Measurements from ENCODE around the gene PDE11A.
"Not testable (repeated sequence)": the region's sequence is repeated elsewhere in the genome, so short reads cannot be mapped to it uniquely, and the experiment has no call there.

The PDE11A gene

GRCh38 chr2:178074123-178075005 lies 1.8 kb upstream of the PDE11A start:
- no peak for DNase-seq

- DNase-seq, result no peak
These were observed 586 bp downstream of the PDE11A start for GRCh38 chr2:178072000-178072382.

DNA sequence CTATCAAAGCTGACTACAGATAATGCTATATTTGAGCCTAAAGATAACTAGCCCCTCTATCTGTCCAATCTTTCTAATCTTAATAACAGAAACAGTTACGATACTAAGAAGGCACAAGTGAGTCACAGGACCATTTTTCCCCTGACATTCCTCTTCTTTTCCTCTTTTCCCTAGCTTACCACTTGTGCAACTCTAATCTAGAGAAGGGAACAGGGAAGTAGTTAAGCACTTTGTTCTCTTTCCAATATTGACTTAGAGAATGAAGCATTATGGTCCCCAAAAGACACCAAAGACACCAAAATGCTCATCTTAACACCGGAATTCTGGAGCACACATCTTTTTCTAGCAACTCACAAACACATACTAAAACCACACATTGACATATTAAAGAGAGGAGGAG lies 1.8 kb downstream of the PDE11A start:
- DNase-seq, result no peak

- DNase-seq, result no peak
These were observed 3.0 kb downstream of the PDE11A start for GRCh38 chr2:178069551-178069950.

- DNase-seq, result no peak
These were observed 3.6 kb downstream of the PDE11A start for GRCh38 chr2:178068823-178069454.

GRCh38 chr2:178066890-178067669 lies 5.5 kb downstream of the PDE11A start:
- no peak for DNase-seq

GRCh38 chr2:178066324-178066723 lies 6.3 kb downstream of the PDE11A start:
- no peak for DNase-seq

DNA sequence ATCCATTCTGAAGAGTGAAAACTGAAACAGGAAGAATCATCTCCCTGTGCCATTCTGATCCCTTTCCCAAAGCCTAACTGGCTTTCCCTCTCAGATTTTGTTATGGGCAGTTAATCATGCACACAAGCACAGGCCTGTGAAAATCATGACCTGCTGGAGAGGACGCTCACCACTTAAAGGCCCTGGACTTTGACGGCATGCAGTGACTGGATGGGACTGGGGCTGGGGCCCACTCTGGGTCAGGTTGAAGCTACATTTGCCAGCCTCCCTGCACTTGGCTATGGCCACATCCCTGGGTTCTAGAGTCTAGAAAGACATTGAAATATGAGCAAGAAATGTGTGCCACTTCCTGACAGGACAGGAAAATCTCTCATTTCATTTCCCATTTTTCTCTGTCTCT lies 12.9 kb downstream of the PDE11A start:
- DNase-seq, result no peak

DNA sequence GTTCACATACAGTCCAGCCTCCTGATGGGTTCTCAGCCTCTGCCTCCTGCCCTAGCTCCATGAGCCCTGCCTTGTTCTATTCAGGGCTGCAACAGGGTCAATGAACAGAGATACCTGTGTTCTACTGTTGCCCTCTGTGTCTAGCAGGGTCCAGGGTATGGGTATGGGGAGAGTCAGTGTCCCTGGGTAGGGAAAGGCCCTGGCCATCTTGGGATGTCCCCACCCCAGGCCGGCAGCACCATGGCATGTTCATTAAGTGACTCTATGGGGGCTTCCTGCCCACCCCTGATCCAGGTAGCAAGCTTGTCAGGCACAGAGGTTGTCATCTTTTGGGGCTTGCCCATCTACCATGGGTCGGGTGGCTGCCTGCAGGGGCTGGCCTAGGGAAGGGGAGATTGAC lies 13.5 kb downstream of the PDE11A start:
- DNase-seq, result no peak

DNA sequence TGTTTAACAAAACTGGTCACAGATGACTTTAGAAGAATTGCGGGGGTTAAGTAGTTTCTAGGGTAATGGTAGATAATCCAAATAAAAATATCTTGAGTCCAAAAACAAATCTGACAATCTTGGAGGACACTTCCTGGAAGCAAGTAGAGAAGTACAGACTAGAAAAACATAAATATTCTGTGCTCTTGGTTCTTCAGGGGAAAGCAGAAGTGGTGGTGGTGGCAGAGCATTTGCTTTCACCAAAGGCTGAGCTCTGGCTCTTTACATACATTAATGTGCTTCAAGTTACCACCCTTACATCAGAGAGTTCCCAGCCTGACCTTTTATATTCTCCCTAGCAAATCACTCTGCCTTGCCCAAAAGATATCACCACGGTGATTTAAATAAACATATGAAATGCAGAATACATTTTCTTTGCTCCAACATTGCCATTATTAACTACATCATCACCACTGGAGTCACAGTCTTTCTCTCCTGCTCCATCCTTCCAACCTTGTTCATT lies 15.3 kb downstream of the PDE11A start:
- DNase-seq, result no peak

GRCh38 chr2:178056345-178056744 lies 16.2 kb downstream of the PDE11A start:
- no peak for DNase-seq

DNA sequence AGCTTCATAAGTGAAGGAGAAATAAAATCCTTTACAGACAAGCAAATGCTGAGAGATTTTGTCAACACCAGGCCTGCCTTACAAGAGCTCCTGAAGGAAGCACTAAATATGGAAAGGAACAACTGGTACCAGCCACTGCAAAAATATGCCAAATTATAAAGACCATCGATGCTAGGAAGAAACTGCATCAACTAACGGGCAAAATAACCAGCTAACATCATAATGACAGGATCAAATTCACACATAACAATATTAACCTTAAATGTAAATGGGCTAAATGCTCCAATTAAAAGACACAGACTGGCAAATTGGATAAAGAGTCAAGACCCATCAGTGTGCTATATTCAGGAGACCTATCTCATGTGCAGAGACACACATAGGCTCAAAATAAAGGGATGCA lies 21.3 kb downstream of the PDE11A start:
- DNase-seq, result not testable (repeated sequence)

DNA sequence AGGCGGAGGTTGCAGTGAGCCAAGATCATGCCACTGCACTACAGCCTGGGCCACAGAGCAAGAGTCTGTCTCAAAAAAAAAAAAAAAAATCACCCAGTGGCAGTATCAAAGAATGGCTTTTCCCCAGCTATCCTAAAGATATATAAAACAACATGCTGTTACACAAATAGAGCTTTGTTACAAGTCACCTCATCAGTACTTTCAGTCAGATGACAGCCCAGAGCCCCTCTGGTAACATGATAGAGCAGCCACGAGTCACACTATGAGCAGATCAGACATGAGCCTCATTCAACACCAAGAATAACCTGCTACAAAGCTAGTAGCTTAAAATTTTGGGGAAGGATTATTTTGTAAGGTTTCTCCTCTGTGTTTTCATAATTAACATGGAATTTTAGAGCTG lies 25.2 kb downstream of the PDE11A start:
- no peak for DNase-seq

- no peak for DNase-seq
These were observed 27.7 kb downstream of the PDE11A start for GRCh38 chr2:178044836-178045235.

DNA sequence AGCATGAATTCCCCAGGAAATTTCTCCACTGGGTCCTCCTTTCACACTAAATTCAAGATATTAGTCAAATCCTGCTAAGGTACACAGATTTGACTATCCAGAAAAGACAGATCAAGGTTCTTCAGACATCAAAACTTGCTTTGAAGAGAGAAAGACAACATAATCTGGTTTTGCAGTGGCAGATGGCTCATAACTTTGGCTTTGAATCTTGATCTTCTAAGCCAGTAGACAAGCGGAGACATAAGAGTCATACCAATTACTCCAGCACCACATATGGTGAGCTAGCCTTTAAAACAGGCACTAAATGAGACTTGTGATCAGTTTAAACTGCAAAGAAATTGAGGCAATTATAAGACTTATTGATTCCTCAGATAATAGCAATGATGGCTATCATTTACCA lies 29.3 kb downstream of the PDE11A start:
- no peak for DNase-seq

DNA sequence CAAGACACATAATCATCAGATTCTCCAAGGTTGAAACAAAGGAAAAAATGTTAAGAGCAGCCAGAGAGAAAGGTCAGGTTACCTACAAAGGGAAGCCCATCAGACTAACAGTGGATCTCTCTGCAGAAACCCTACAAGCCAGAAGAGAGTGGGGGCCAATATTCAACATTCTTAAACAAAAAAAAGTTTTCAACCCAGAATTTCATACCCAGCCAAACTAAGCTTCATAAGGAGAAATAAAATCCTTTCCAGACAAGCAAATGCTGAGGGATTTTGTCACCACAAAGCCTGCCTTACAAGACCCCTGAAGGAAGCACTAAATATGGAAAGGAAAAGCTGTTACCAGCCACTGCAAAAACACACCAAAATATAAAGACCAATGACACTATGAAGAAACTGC lies 39.0 kb downstream of the PDE11A start:
- DNase-seq, result not testable (repeated sequence)

DNA sequence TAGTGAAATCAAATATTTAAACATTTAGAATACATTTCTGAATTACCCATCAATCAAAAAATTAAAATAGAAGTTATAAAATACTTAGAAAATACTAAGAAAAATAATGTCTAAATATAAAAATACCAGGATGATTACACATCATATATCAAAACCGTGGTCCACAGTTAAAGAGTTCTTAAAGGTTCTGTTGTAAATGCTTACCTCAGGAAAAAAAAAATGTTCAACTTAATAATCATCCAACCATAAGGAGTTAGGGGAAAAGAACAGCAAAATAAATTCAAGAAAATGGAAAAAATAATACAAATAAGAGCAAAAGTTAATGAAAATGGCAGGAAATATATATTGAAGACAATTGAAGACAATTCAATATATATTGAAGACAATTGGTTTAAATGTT lies 43.2 kb downstream of the PDE11A start:
- no peak for DNase-seq

DNA sequence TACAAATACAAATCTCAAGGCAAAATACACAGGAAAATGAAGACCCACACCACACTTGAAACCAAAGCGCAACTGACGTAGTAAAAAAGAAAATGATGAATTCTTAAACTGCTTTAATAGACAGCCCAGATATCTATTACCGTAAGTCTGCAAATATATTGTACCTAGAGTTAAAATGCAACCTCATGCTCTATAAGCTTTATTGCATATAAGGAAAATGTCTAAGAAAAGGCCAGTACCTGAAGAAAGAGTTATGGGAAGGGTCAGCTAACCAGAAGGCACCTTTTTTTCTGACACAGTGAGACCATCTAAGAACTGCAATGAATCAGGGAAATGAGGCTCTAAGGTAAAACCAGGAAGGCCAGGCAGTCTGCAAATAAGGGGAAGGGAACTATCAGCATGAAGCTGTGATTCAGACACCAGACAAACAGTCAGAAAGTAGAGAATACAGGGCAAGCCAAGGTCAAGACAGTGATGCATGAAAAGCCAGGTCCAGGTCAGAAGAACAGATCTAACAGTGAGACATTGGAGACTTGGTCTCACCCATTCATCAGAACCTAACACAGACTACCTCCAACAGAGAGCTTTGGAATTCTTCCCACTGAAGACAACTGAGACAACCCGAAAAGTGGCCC lies 46.9 kb downstream of the PDE11A start:
- DNase-seq, result no peak

GRCh38 chr2:178018141-178018540 lies 54.4 kb downstream of the PDE11A start:
- DNase-seq, result no peak

DNA sequence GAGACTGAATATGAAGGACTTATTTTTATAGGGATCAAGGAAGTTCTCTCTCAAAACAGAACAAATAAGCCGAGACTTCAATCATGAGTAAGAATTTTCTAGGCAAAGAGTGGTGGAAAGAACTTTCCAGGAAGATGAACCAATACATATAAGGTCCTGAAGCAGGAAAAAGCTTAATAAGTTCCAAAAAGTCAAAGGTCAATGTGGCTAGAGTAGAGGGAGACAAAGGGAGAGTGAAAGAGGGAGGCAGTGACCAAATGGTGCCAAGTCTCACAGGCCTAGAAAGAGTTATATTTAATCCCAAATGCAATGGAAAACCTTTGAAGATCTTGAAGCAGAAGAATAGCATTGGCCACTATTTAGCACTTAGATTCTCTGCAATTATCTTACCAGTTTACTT lies 56.0 kb downstream of the PDE11A start:
- no peak for DNase-seq

DNA sequence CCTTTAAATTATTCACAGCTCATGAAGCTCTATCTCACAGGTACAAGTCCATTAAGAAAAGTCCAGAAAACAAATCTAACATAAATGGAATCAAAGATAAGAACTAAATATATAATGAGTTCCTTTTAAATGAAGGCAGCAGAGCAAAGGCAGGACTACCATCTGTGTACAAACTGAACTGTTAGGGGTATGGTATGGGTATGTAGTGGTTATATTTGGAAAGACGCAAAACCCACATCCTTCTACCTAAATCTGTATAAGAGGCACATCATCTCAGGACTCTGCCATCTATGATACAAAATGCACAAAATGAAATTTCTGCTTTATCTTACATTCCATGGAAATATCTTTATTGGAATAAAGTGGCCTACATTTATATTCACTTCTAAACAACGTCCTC lies 59.9 kb downstream of the PDE11A start:
- no peak for DNase-seq

DNA sequence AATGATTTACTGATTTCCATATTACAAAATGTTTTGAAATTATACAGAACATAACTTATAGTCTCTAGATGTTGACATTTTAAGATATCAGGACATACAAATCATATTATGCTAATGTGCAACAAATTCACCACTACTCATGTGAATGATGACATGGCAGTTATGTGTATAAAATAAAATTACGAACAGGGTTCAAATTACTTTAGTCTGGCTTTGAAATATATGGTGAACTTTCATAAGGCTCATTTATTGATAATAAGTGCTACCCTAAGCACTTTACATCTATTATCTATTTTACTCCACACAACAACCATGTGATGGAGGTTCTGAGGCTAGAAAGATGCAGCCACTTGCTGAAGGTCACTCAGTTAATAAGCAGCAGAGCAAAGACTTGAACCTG lies 62.8 kb downstream of the PDE11A start:
- no peak for DNase-seq

DNA sequence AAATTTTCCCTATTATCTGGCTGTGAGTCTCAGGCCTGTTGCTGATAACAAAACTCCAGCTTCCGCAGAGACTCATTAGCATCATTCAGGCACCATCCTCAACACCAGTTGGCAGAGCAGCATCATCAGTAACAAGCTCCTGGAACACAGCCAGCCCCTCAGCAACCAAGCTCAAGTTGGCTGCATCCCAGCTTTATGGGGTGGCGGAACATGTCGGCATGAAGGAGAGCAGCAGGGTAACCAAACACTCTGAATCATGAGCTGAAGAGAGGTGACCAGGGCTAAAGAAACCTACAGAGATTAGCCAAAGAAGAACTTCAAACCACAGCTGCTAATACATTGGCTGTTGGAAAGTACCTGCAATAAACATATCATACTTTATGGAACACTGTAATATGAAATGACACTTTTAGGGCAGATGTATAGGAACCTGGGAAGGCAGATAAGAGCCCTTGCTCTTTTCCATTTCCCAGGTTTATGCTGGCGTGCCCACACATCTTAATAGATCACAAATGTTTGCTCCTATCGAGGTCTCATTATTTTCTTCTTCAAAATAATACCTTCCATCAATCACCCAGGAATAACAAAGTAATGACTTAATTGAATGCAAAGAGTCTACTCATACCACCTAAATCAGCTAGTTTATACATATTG lies 63.8 kb downstream of the PDE11A start:
- no peak for DNase-seq
